Pancreas (tissue), 10 donors: ENCODE data around the gene TLDC2. TPM values are rescaled to one million over a fixed set of nuclear protein-coding genes. Genes with fewer than 3 reads are reported as not detected.

Experiments
- ATAC-seq, 4 donors: fragments of 200-7000 bp; cut with Tn5 transposase; one replicate each; pipeline versions ENCODE4 v1.8.0 to v1.9.1; 2020; ENCODE audit warnings: mild to moderate bottlenecking in 4 of 4, moderate library complexity in 4 of 4
- DNase-seq, 6 donors: peaks; one replicate each; pipeline ENCODE4 v3.0.0-alpha.2; 2020
- FAIRE-seq: peaks from 2 replicates; lab custom pipeline; 2012; peaks lifted over from hg19 to GRCh38; lab: Jason Lieb, UNC
- H3K27ac ChIP-seq, 4 donors: fragments of 200-600 bp; sonication (generic); 1 replicate in 3 of 4; 2 replicates in 1 of 4; pipeline versions ENCODE4 v1.5.0 to v1.8.0; 2020
- H3K27me3 ChIP-seq, 4 donors: fragments of 200-600 bp; one replicate each; pipeline ENCODE4 v1.8.0; 2021
- H3K36me3 ChIP-seq, 3 donors: fragments of 200-600 bp; sonication (generic) in 1 of 3; one replicate each; pipeline versions ENCODE4 v1.5.0 to v1.8.0; 2020 to 2021
- H3K4me1 ChIP-seq, 3 donors: fragments of 200-600 bp; one replicate each; pipeline ENCODE4 v1.8.0; 2021
- H3K4me3 ChIP-seq, 4 donors: fragments of 200-600 bp; sonication (generic) in 2 of 4; one replicate each; pipeline versions ENCODE4 v1.5.0 to v1.8.0; 2020 to 2021
- H3K9me3 ChIP-seq, 4 donors: fragments of 200-600 bp; one replicate each; pipeline ENCODE4 v1.8.0; 2021
- WGBS, 2 donors: extraction: QIAGEN DNeasy Blood & Tissue Kit; methylation state at CpG; one replicate each; pipeline ENCODE4 v1.1.7; 2013; 5-methylcytosine and 5-hydroxymethylcytosine counted together
- intact Hi-C, 3 donors: fragments of 100-400 bp; cut with DNase I; formaldehyde crosslinking; loops; one replicate each; pipeline versions ENCODE4 v1.11.1 to v1.14.2; 2022
- polyA plus RNA-seq, 2 donors: library from polyadenylated mRNA; stranded (reverse); fragments of 200-250 nt; gene quantifications; one replicate each; pipeline ENCODE4 v1.2.3, GENCODE V29; 2013
- total RNA-seq, 6 donors: library from RNA; stranded (reverse); fragmentation: NEBNext Ultra II Directional in 4 of 6; extraction: Animal tissue kit (Norgen Biotek cat#: 25700) in 4 of 6; gene quantifications; one replicate each; pipeline versions ENCODE4 v1.2.1 to v1.2.4, GENCODE V29; 2021 to 2023
- TF ChIP-seq, protein P1 (sequence below), 4 donors: fragments of 200-600 bp; sonication (generic) in 3 of 4; IDR thresholded peaks; one replicate each; pipeline versions ENCODE4 v1.5.0 to v1.8.0; 2021; ENCODE audit warnings: antibody characterized with exemption in 4 of 4
- donor health status: healthy with polysubstance abuse.
- donor health status: DM: no; HTN: no; CAD: no; lungs with moderate emphysema.
- donor health status: DM: no; HTN: no; CAD: no.
- donor health status: control.
- donor health status: control.
- donor health status: Bipolar disorder and iron deficiency.
- donor health status: DM: yes; HTN: yes; CAD: no.
- donor health status: DM: no; HTN: no; CAD: no.
- donor health status: DM: no; HTN: no; CAD: no.
- donor health status: DM: yes; HTN: yes; CAD: no.

TLDC2 gene
- total and polyA plus RNA-seq, 8 donors: 0.23 to 0.82 (median 0.34) TPM; not detected in 1

DNA sequence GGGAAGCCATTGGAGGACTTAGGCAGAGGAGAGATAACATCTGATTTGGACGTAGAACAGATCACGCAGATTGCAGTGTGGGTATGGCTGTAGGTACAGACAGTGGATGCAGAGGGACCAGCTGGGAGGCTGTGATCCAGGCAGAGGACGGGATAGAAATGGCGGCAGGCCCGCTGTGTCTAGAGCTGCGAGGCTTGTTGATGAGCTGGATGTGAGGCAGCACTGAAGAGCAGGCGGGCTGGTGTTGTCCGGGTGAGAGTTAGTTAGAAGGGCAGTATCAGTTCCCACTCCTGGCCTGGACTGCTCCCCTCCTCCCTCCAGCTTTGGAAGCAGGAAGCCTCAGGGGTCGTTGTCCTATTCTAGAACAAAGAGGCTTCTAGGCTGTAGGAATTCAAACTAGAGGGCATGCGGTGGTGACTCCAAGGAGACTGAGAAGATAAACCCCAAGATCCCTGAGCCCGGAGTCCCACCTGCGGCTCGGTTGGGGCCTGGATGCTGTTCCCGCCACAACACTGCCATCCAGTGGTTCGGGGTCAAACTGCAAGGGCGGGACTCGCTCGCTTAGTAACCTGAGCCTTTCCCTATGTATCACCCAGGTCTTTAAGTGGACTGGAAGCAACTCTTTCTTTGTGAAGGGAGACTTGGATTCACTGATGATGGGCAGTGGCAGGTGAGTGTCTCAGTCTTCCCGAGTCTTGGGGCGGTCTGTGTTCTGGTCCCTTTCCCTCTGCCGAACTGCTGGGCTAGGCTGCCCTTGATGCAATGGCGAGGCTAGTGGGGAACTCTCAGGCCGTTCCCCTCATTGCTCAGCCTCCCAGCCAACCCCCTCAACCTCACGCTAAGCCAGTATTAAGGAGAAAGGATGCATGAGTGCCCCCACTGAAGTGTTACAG lies 11.2 kb downstream of the TLDC2 start:
- H3K36me3 ChIP-seq: peaks cover 0 to 6% (median under 1%) of the 10 kb centered on the region in 3 donors
- FAIRE-seq: no peak
- no peaks in the 10 kb centered on the region for H3K27me3 ChIP-seq
- DNase-seq: peak; percentile 72 to 94 (median 88)
- H3K4me1 ChIP-seq: peaks cover 0 to 3% (median 0%) of the 10 kb centered on the region in 3 donors
- TF ChIP-seq, protein P1, sequence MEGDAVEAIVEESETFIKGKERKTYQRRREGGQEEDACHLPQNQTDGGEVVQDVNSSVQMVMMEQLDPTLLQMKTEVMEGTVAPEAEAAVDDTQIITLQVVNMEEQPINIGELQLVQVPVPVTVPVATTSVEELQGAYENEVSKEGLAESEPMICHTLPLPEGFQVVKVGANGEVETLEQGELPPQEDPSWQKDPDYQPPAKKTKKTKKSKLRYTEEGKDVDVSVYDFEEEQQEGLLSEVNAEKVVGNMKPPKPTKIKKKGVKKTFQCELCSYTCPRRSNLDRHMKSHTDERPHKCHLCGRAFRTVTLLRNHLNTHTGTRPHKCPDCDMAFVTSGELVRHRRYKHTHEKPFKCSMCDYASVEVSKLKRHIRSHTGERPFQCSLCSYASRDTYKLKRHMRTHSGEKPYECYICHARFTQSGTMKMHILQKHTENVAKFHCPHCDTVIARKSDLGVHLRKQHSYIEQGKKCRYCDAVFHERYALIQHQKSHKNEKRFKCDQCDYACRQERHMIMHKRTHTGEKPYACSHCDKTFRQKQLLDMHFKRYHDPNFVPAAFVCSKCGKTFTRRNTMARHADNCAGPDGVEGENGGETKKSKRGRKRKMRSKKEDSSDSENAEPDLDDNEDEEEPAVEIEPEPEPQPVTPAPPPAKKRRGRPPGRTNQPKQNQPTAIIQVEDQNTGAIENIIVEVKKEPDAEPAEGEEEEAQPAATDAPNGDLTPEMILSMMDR (IDR thresholded peaks at IDR 0.05): peak; percentile 91 to 95 (median 93)
- no peaks in the 10 kb centered on the region for H3K9me3 ChIP-seq
- no peak overlapping the region for H3K27ac ChIP-seq
- ATAC-seq: peak; percentile 94 to 99 (median 96)
- intact Hi-C loops: no loop called here
- WGBS, 2 donors: 19 to 22% methylated on average over 24 of the region's 24 CpGs
- peak overlapping the region in 2 of 4 donors; percentile 16 to 18 for H3K4me3 ChIP-seq

DNA sequence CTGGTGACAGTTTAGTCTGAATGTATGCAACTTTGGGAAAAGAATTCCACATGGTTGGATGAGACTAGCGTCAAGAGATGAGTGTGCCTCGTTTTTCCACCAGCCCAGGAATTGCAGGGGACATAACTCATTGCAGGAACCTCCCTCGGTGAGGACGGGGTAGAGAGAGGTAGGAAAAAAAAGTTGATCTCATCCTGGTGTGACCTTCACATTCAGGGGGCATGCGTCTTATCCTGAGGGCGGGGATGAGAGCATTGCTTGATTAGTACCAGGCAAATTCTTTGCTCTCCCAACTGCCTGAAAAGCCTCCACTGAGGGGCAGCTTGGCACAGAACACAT lies 11.8 kb downstream of the TLDC2 start:
- peak; percentile 17 to 21 (median 18) for ATAC-seq
- Histone ChIP-seq H3K36me3 (peaks cover 0 to 12% (median 4%) of the 10 kb centered on the region in 3 donors), H3K27ac (no peak overlapping the region), H3K4me3 (no peak overlapping the region), H3K4me1 (peaks cover 0 to 3% (median 0%) of the 10 kb centered on the region in 3 donors), H3K27me3 (no peaks in the 10 kb centered on the region), H3K9me3 (no peaks in the 10 kb centered on the region)
- TF ChIP-seq, protein P1 (IDR thresholded peaks at IDR 0.05): no peak
- intact Hi-C loops: no loop called here
- WGBS, 2 donors: 28 to 39% methylated on average over 6 of the region's 6 CpGs
- FAIRE-seq: no peak
- DNase-seq: peak in 1 of 6 donors; percentile 7

DNA sequence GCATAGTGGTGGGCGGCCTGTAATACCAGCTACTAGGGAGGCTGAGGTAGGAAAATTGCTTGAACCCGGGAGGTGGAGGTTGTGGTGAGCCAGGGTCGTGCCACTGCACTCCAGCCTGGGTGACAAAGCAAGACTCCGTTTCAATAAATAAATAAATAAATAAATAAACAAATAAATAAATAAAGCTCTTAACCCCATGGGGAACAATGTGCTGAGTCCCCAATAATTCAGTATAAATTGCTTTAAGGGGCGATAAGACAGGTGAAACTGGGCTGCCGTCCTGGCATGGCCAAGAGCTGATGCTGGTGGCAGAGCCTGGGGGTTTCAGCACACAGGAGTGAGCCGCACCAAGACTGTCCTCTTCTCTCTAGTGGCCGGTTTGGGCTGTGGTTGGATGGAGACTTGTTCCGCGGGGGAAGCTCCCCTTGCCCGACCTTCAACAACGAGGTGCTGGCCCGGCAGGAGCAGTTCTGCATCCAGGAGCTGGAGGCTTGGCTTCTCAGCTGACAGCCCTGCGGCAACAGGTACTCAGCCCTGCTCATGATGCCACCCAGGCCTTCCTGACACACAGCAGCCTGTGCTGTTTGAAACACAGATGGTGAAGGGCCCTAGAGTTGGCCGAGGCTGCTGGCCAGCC lies 13.1 kb downstream of the TLDC2 start:
- ATAC-seq (no peak), DNase-seq (peak in 1 of 6 donors; percentile 42), FAIRE-seq (no peak)
- intact Hi-C loops: no loop called here
- no peak overlapping the region for H3K4me3 ChIP-seq
- 82 to 84% methylated on average over 15 of the region's 15 CpGs for WGBS, 2 donors
- H3K27ac ChIP-seq: no peak overlapping the region
- H3K4me1 ChIP-seq: peaks cover 0 to 3% (median 0%) of the 10 kb centered on the region in 3 donors
- TF ChIP-seq, protein P1 (IDR thresholded peaks at IDR 0.05): no peak
- H3K27me3 ChIP-seq: no peaks in the 10 kb centered on the region
- H3K36me3 ChIP-seq: peaks cover 0 to 23% (median 4%) of the 10 kb centered on the region in 3 donors
- no peaks in the 10 kb centered on the region for H3K9me3 ChIP-seq

DNA sequence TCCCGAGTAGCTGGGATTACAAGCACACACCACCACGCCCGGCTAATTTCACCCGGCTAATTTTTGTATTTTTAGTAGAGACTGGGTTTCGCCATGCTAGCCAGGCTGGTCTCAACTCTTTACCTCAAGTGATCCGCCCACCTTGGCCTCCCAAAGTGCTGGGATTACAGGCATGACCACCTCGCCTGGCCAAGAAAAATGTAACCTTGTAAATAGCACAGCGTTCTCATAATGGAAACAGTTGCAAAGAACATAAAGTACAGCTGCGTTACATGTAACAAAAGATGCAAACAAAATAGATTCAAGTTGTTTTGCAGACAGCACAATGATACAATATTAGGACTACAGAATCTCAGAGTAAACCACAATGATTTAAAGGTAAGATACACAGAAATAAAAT lies 14.6 kb downstream of the TLDC2 start:
- DNase-seq (peak in 1 of 6 donors; percentile 3), FAIRE-seq (no peak), ATAC-seq (no peak)
- 89 to 93% methylated on average over 9 of the region's 9 CpGs for WGBS, 2 donors
- Histone ChIP-seq H3K27ac (no peak overlapping the region), H3K9me3 (no peaks in the 10 kb centered on the region), H3K36me3 (peaks cover 0 to 27% (median 4%) of the 10 kb centered on the region in 3 donors), H3K27me3 (no peaks in the 10 kb centered on the region), H3K4me1 (peaks cover 0 to 3% (median 0%) of the 10 kb centered on the region in 3 donors), H3K4me3 (no peak overlapping the region)
- TF ChIP-seq, protein P1 (IDR thresholded peaks at IDR 0.05): no peak
- intact Hi-C loops: no loop called here
